K562 (cell line): ENCODE results near the gene TRNAU1AP. TPM values are rescaled to one million over a fixed set of nuclear protein-coding genes. Genes with fewer than 3 reads are reported as not detected.
A peak's percentile ranks its signal among the peaks of the same experiment; 100 is the strongest.

ENCODE experiments used
- ARID3B ChIP-seq: fragments of 250-450 bp; sonication (Bioruptor Pico); IDR thresholded peaks from 2 replicates; pipeline ENCODE4 v1.4.0; 2020; ENCODE audit warnings: borderline replicate concordance
- CHD2 ChIP-seq: IDR thresholded peaks from 2 replicates; pipeline ENCODE4 v1.6.1; 2011; ENCODE audit warnings: low read depth, low read length
- DACH1 ChIP-seq: fragments of 450-650 bp; IDR thresholded peaks from 2 replicates; pipeline ENCODE4 v1.6.1; 2018; ENCODE audit not compliant: partially characterized antibody
- DNMT1 ChIP-seq: fragments of 450-650 bp; IDR thresholded peaks from 2 replicates; pipeline ENCODE4 v1.6.1; 2016; ENCODE audit warnings: antibody characterized with exemption, mild to moderate bottlenecking
- ERF ChIP-seq: fragments of 450-650 bp; formaldehyde crosslinking; IDR thresholded peaks from 2 replicates; pipeline ENCODE4 v1.4.0; 2020; ENCODE audit warnings: mild to moderate bottlenecking, mixed read lengths
- ESRRB ChIP-seq: fragments of 250-450 bp; sonication (Bioruptor Pico); IDR thresholded peaks from 2 replicates; pipeline ENCODE4 v1.5.0; 2020; ENCODE audit warnings: mild to moderate bottlenecking, moderate library complexity, borderline replicate concordance
- GMEB1 ChIP-seq: fragments of 250-450 bp; sonication (Bioruptor Pico); IDR thresholded peaks from 2 replicates; pipeline ENCODE4 v1.4.0; 2020; ENCODE audit warnings: mild to moderate bottlenecking
- KLF10 ChIP-seq: fragments of 250-450 bp; sonication (Bioruptor Pico); IDR thresholded peaks from 2 replicates; pipeline ENCODE4 v1.6.1; 2021; ENCODE audit warnings: matching md5 sums
- MTF1 ChIP-seq: fragments of 250-450 bp; sonication (Bioruptor Pico); IDR thresholded peaks from 2 replicates; pipeline ENCODE4 v1.9.0; 2021; ENCODE audit warnings: moderate library complexity, mild to moderate bottlenecking, inconsistent platforms, borderline replicate concordance
- NFXL1 ChIP-seq: fragments of 450-650 bp; formaldehyde crosslinking; IDR thresholded peaks from 2 replicates; pipeline ENCODE4 v1.4.0; 2021; ENCODE audit warnings: mild to moderate bottlenecking
- NKRF ChIP-seq: fragments of 450-650 bp; IDR thresholded peaks from 2 replicates; pipeline ENCODE4 v1.6.1; 2016; ENCODE audit warnings: borderline replicate concordance
- NR2C1 ChIP-seq, 2 experiments: fragments of 450-650 bp; IDR thresholded peaks; 2 replicates each; pipeline ENCODE4 v1.6.1; 2017; ENCODE audit warnings: mild to moderate bottlenecking in 2 of 2, antibody characterized with exemption in 1 of 2, inconsistent platforms in 1 of 2, missing compliant biosample characterization in 1 of 2, missing genetic modification characterization in 1 of 2
- NR2C2 ChIP-seq, 2 experiments: fragments of 200-800 bp in 1 of 2; sonication (Bioruptor generic) in 1 of 2; sonication (generic) in 1 of 2; formaldehyde crosslinking in 1 of 2; IDR thresholded peaks; 2 replicates each; pipeline versions ENCODE4 v1.6.1 to v1.8.0; 2016 to 2022; ENCODE audit warnings: mild to moderate bottlenecking in 1 of 2, missing compliant biosample characterization in 1 of 2, missing genetic modification characterization in 1 of 2, missing genetic modification reagents in 1 of 2
- NR2F6 ChIP-seq: fragments of 450-650 bp; formaldehyde crosslinking; IDR thresholded peaks from 2 replicates; pipeline ENCODE4 v1.4.0; 2020; ENCODE audit warnings: mild to moderate bottlenecking
- POLR2AphosphoS5 ChIP-seq: IDR thresholded peaks from 2 replicates; pipeline ENCODE4 v1.6.1; 2011; ENCODE audit warnings: mild to moderate bottlenecking, low read depth, low read length, moderate library complexity; ENCODE audit not compliant: control insufficient read depth, insufficient read depth
- TAF1 ChIP-seq: IDR thresholded peaks from 2 replicates; pipeline ENCODE4 v1.6.1; 2011; ENCODE audit warnings: mild to moderate bottlenecking, low read length, moderate library complexity; ENCODE audit not compliant: insufficient read depth, control insufficient read depth, severe bottlenecking; ENCODE audit errors: extremely low read depth
- XRCC5 ChIP-seq: fragments of 200-400 bp; formaldehyde crosslinking; IDR thresholded peaks from 2 replicates; pipeline ENCODE4 v1.6.1; 2017; ENCODE audit warnings: low read depth, mild to moderate bottlenecking, low read length
- ZBTB5 ChIP-seq: fragments of 450-650 bp; IDR thresholded peaks from 2 replicates; pipeline ENCODE4 v1.6.1; 2017; ENCODE audit warnings: antibody characterized with exemption
- ZFP36 ChIP-seq: fragments of 150-350 bp; IDR thresholded peaks from 2 replicates; pipeline ENCODE4 v1.6.1; 2018; ENCODE audit warnings: low read length, low read depth; ENCODE audit not compliant: partially characterized antibody
- ZNF239 ChIP-seq: fragments of 250-450 bp; sonication (Bioruptor Pico); IDR thresholded peaks from 2 replicates; pipeline ENCODE4 v1.4.0; 2020; ENCODE audit warnings: mild to moderate bottlenecking
- ZNF695 ChIP-seq: fragments of 450-650 bp; formaldehyde crosslinking; IDR thresholded peaks from 2 replicates; pipeline ENCODE4 v1.4.0; 2020; ENCODE audit warnings: mild to moderate bottlenecking, moderate library complexity
- polyA plus RNA-seq, 8 experiments: library from polyadenylated mRNA; depleted of rRNA in 4 of 8; stranded (reverse) in 5 of 8; unstranded in 3 of 8; fragments of >200 nt; fragmentation: Nextera tagmentation in 2 of 8; fragmentation: Illumina TruSeq in 1 of 8; extraction: Ambion mirVana in 2 of 8; extraction: Trizol in 1 of 8; gene quantifications; 2 replicates each; pipeline versions ENCODE4 v1.2.1 to v1.2.3, GENCODE V29; 2011 to 2014; ENCODE audit warnings: inconsistent platforms in 1 of 8, missing spikeins in 1 of 8
- total RNA-seq, 7 experiments: library from RNA; depleted of rRNA in 6 of 7; stranded (reverse); fragments of >200 nt in 6 of 7; fragmentation: Illumina TruSeq in 2 of 7; extraction: Trizol in 2 of 7; gene quantifications; 2 replicates each; pipeline versions ENCODE4 v1.2.1 to v1.2.3, GENCODE V29; 2011 to 2021; ENCODE audit warnings: low replicate concordance in 1 of 7

TRNAU1AP gene
- total and polyA plus RNA-seq, 9 of the 15 experiments (the other 6 are each of a cell fraction or from before 2014, with no cell fraction given): 34.9 to 110 (median 46.3) TPM

GRCh38 chr1:28581531-28582247, 28.8 kb downstream of the TRNAU1AP start (continued):
- TF ChIP-seq ESRRB (CRISPR knock-in tag): no peak
- TF ChIP-seq GMEB1: peak; percentile 81
- TF ChIP-seq KLF10 (CRISPR knock-in tag): no peak
- TF ChIP-seq MTF1: no peak
- no peak for TF ChIP-seq ZNF239 (CRISPR knock-in tag)
- peak; percentile 69 for TF ChIP-seq CHD2
- no peak for TF ChIP-seq DACH1
- no peak for TF ChIP-seq ZFP36
- peak; percentile 47; the same call in 1 of the 2 replicates for TF ChIP-seq NR2C1 (IDR thresholded peaks at IDR 0.05)
- peak; percentile 83 for TF ChIP-seq NR2C1 (tag; IDR thresholded peaks at IDR 0.05)
- no peak for TF ChIP-seq ZNF695 (CRISPR knock-in tag)
- TF ChIP-seq ARID3B (CRISPR knock-in tag): no peak
- peak; percentile 100 for TF ChIP-seq TAF1
- peak; percentile 89 for TF ChIP-seq ERF (CRISPR knock-in tag)
- peak; percentile 99 for TF ChIP-seq POLR2AphosphoS5
- TF ChIP-seq NKRF: peak; percentile 95
- peak; percentile 86 for TF ChIP-seq NR2C2 (CRISPR knock-in tag; IDR thresholded peaks at IDR 0.05)
- TF ChIP-seq NR2C2 (tag; IDR thresholded peaks at IDR 0.05): peak; percentile 91
- no peak for TF ChIP-seq NFXL1
- TF ChIP-seq DNMT1: no peak
- TF ChIP-seq ZBTB5: no peak
- TF ChIP-seq XRCC5: peak; percentile 89
- TF ChIP-seq NR2F6 (CRISPR knock-in tag): peak; percentile 67; the same call in 1 of the 2 replicates
